Skeletal muscle tissue (tissue), 4 donors: ENCODE results near the gene ALG3. TPM values are rescaled to one million over a fixed set of nuclear protein-coding genes. Genes with fewer than 3 reads are reported as not detected.

Experiments used
- H3K27ac ChIP-seq: one replicate; pipeline ENCODE4 v1.7.0; 2013; ENCODE audit warnings: mild to moderate bottlenecking, low read depth, low read length, inconsistent platforms
- H3K27me3 ChIP-seq, 3 donors: one replicate each; pipeline ENCODE4 v1.7.0; 2013; ENCODE audit warnings: low read length in 3 of 3; ENCODE audit not compliant: control insufficient read depth in 3 of 3, insufficient read depth in 3 of 3
- H3K36me3 ChIP-seq, 3 donors: one replicate each; pipeline ENCODE4 v1.7.0; 2013; ENCODE audit warnings: low read length in 3 of 3; ENCODE audit not compliant: control insufficient read depth in 3 of 3, insufficient read depth in 3 of 3
- H3K4me1 ChIP-seq, 3 donors: one replicate each; pipeline ENCODE4 v1.7.0; 2013; ENCODE audit warnings: low read length in 3 of 3, mild to moderate bottlenecking in 3 of 3; ENCODE audit not compliant: control insufficient read depth in 3 of 3, insufficient read depth in 3 of 3
- H3K4me3 ChIP-seq, 3 donors: one replicate each; pipeline ENCODE4 v1.7.0; 2013; ENCODE audit warnings: low read length in 3 of 3
- H3K9ac ChIP-seq, 3 donors: one replicate each; pipeline ENCODE4 v1.7.0; 2013; ENCODE audit warnings: low read length in 3 of 3, mild to moderate bottlenecking in 3 of 3, moderate library complexity in 2 of 3, low read depth in 1 of 3
- H3K9me3 ChIP-seq, 3 donors: one replicate each; pipeline ENCODE4 v1.7.0; 2013; ENCODE audit warnings: low read length in 3 of 3; ENCODE audit not compliant: control insufficient read depth in 3 of 3
- total RNA-seq: library from RNA; depleted of rRNA; stranded (reverse); fragments of >200 nt; gene quantifications from one replicate; pipeline ENCODE4 v1.2.3, GENCODE V29; 2014
- donor health status: Osteomylitis.

Gene ALG3
- total RNA-seq, 1 donor from 2014 or later: 17.2 TPM

- H3K27me3 ChIP-seq: peaks cover 22 to 44% (median 23%) of the 10 kb centered on the region in 3 donors
- H3K36me3 ChIP-seq: no peaks in the 10 kb centered on the region
Observed at GRCh38 chr3:184236636-184237035, 12.1 kb downstream of the ALG3 start.

GRCh38 chr3:184236033-184236410 lies 12.7 kb downstream of the ALG3 start:
- H3K4me1 ChIP-seq: no peaks in the 10 kb centered on the region
- peaks cover 28 to 50% (median 29%) of the 10 kb centered on the region in 3 donors for H3K27me3 ChIP-seq
- no peaks in the 10 kb centered on the region for H3K36me3 ChIP-seq
- H3K4me3 ChIP-seq: no peak overlapping the region
- H3K9me3 ChIP-seq: no peaks in the 10 kb centered on the region
- no peak overlapping the region for H3K9ac ChIP-seq
- H3K27ac ChIP-seq: no peak overlapping the region

More at GRCh38 chr3:184236636-184237035, 12.1 kb downstream of the ALG3 start:
- Histone ChIP-seq H3K9ac (no peak overlapping the region), H3K4me1 (peaks cover 0 to under 1% (median 0%) of the 10 kb centered on the region in 3 donors), H3K9me3 (no peaks in the 10 kb centered on the region), H3K4me3 (no peak overlapping the region), H3K27ac (no peak overlapping the region)

GRCh38 chr3:184235381-184236032 lies 13.3 kb downstream of the ALG3 start:
- no peaks in the 10 kb centered on the region for H3K36me3 ChIP-seq
- H3K9ac ChIP-seq: no peak overlapping the region
- peaks cover 33 to 55% (median 34%) of the 10 kb centered on the region in 3 donors for H3K27me3 ChIP-seq
- H3K4me1 ChIP-seq: no peaks in the 10 kb centered on the region
- no peaks in the 10 kb centered on the region for H3K9me3 ChIP-seq
- no peak overlapping the region for H3K27ac ChIP-seq
- H3K4me3 ChIP-seq: no peak overlapping the region

GRCh38 chr3:184234671-184235380 lies 13.9 kb downstream of the ALG3 start:
- no peak overlapping the region for H3K27ac ChIP-seq
- H3K4me3 ChIP-seq: no peak overlapping the region
- no peaks in the 10 kb centered on the region for H3K9me3 ChIP-seq
- no peak overlapping the region for H3K9ac ChIP-seq
- H3K27me3 ChIP-seq: peaks cover 34 to 61% (median 40%) of the 10 kb centered on the region in 3 donors
- H3K4me1 ChIP-seq: peaks cover under 1 to 4% (median 3%) of the 10 kb centered on the region in 3 donors
- no peaks in the 10 kb centered on the region for H3K36me3 ChIP-seq

GRCh38 chr3:184234224-184234623 lies 14.5 kb downstream of the ALG3 start:
- Histone ChIP-seq H3K9me3 (no peaks in the 10 kb centered on the region), H3K4me1 (peaks cover 5 to 10% (median 8%) of the 10 kb centered on the region in 3 donors), H3K9ac (no peak overlapping the region), H3K27me3 (peaks cover 40 to 65% (median 42%) of the 10 kb centered on the region in 3 donors), H3K27ac (no peak overlapping the region), H3K36me3 (no peaks in the 10 kb centered on the region), H3K4me3 (no peak overlapping the region)

GRCh38 chr3:184233127-184233843 lies 15.5 kb downstream of the ALG3 start:
- no peaks in the 10 kb centered on the region for H3K9me3 ChIP-seq
- H3K36me3 ChIP-seq: no peaks in the 10 kb centered on the region
- no peak overlapping the region for H3K27ac ChIP-seq
- peaks cover 5 to 10% (median 10%) of the 10 kb centered on the region in 3 donors for H3K4me1 ChIP-seq
- no peak overlapping the region for H3K4me3 ChIP-seq
- no peak overlapping the region for H3K9ac ChIP-seq
- H3K27me3 ChIP-seq: peaks cover 49 to 64% (median 50%) of the 10 kb centered on the region in 3 donors

GRCh38 chr3:184231671-184232070 lies 17.1 kb downstream of the ALG3 start:
- Histone ChIP-seq H3K4me3 (no peak overlapping the region), H3K27me3 (peaks cover 49 to 66% (median 52%) of the 10 kb centered on the region in 3 donors), H3K4me1 (peaks cover 5 to 10% (median 10%) of the 10 kb centered on the region in 3 donors), H3K9ac (no peak overlapping the region), H3K27ac (no peak overlapping the region), H3K9me3 (no peaks in the 10 kb centered on the region), H3K36me3 (no peaks in the 10 kb centered on the region)

- Histone ChIP-seq H3K9ac (peak overlapping the region in 1 of 3 donors; percentile 8), H3K36me3 (no peaks in the 10 kb centered on the region), H3K4me3 (no peak overlapping the region), H3K9me3 (no peaks in the 10 kb centered on the region), H3K27me3 (peaks cover 47 to 61% (median 54%) of the 10 kb centered on the region in 3 donors), H3K4me1 (peaks cover 5 to 10% (median 10%) of the 10 kb centered on the region in 3 donors), H3K27ac (no peak overlapping the region)
Observed at GRCh38 chr3:184230603-184231528, 17.9 kb downstream of the ALG3 start.

- Histone ChIP-seq H3K27me3 (peaks cover 47 to 61% (median 54%) of the 10 kb centered on the region in 3 donors), H3K4me3 (peak overlapping the region in 1 of 3 donors; percentile 32), H3K9me3 (no peaks in the 10 kb centered on the region), H3K36me3 (no peaks in the 10 kb centered on the region), H3K4me1 (peaks cover 5 to 10% (median 10%) of the 10 kb centered on the region in 3 donors), H3K27ac (no peak overlapping the region), H3K9ac (peak overlapping the region in 1 of 3 donors; percentile 8)
Observed at GRCh38 chr3:184230081-184230602, 18.6 kb downstream of the ALG3 start.
